WTC11 (cell line): ENCODE measurements around the gene SLC9A2. TPM values are rescaled to one million over a fixed set of nuclear protein-coding genes. Genes with fewer than 3 reads are reported as not detected.

Experiments used
- ATF2 ChIP-seq: sonication (generic); formaldehyde crosslinking; IDR thresholded peaks from 2 replicates; pipeline ENCODE4 v1.8.1; 2022; ENCODE audit warnings: low read depth, missing genetic modification reagents, borderline replicate concordance
- ATF3 ChIP-seq: sonication (generic); formaldehyde crosslinking; conservative IDR thresholded peaks from 2 replicates; pipeline ENCODE4 v1.8.1; 2022; ENCODE audit warnings: mild to moderate bottlenecking, missing genetic modification reagents
- CREM ChIP-seq: sonication (generic); formaldehyde crosslinking; IDR thresholded peaks from 2 replicates; pipeline ENCODE4 v1.8.1; 2022; ENCODE audit warnings: mild to moderate bottlenecking, missing genetic modification reagents, moderate library complexity
- E2F1 ChIP-seq: sonication (generic); formaldehyde crosslinking; IDR thresholded peaks from 2 replicates; pipeline ENCODE4 v1.8.0; 2022; ENCODE audit warnings: mild to moderate bottlenecking, missing genetic modification reagents
- ERG ChIP-seq: fragments of 250-450 bp; sonication (Bioruptor Pico); IDR thresholded peaks from 2 replicates; pipeline ENCODE4 v1.8.0; 2021; ENCODE audit warnings: mild to moderate bottlenecking
- ESRRA ChIP-seq: sonication (generic); formaldehyde crosslinking; IDR thresholded peaks from 2 replicates; pipeline ENCODE4 v1.8.1; 2022; ENCODE audit warnings: mild to moderate bottlenecking, missing genetic modification reagents, borderline replicate concordance
- FOXP4 ChIP-seq: sonication (generic); formaldehyde crosslinking; IDR thresholded peaks from 2 replicates; pipeline ENCODE4 v1.8.0; 2022; ENCODE audit warnings: mild to moderate bottlenecking, missing genetic modification reagents
- GRHL2 ChIP-seq: fragments of 250-450 bp; sonication (Bioruptor Pico); IDR thresholded peaks from 2 replicates; pipeline ENCODE4 v1.8.0; 2022; ENCODE audit warnings: mild to moderate bottlenecking, moderate library complexity; ENCODE audit not compliant: insufficient replicate concordance, severe bottlenecking
- HMGXB4 ChIP-seq: sonication (generic); formaldehyde crosslinking; IDR thresholded peaks from 2 replicates; pipeline ENCODE4 v1.8.1; 2023; ENCODE audit warnings: mild to moderate bottlenecking, moderate library complexity, missing genetic modification reagents
- NFE2L1 ChIP-seq: sonication (generic); formaldehyde crosslinking; IDR thresholded peaks from 2 replicates; pipeline ENCODE4 v1.8.1; 2023; ENCODE audit warnings: missing genetic modification reagents
- NR1H2 ChIP-seq: sonication (generic); formaldehyde crosslinking; IDR thresholded peaks from 2 replicates; pipeline ENCODE4 v1.9.0; 2021; ENCODE audit warnings: mild to moderate bottlenecking, moderate library complexity, missing genetic modification reagents
- PRDM15 ChIP-seq: sonication (generic); formaldehyde crosslinking; IDR thresholded peaks from 2 replicates; pipeline ENCODE4 v1.8.0; 2022; ENCODE audit warnings: missing genetic modification reagents
- PRRX2 ChIP-seq: fragments of 250-450 bp; sonication (Bioruptor Pico); IDR thresholded peaks from 2 replicates; pipeline ENCODE4 v1.8.0; 2021; ENCODE audit warnings: mild to moderate bottlenecking
- SMAD4 ChIP-seq: sonication (generic); formaldehyde crosslinking; IDR thresholded peaks from 2 replicates; pipeline ENCODE4 v1.8.0; 2022; ENCODE audit warnings: mild to moderate bottlenecking, missing genetic modification reagents
- TCF7 ChIP-seq: sonication (generic); formaldehyde crosslinking; IDR thresholded peaks from 2 replicates; pipeline ENCODE4 v1.8.0; 2022; ENCODE audit warnings: mild to moderate bottlenecking, low read depth, missing genetic modification reagents, moderate library complexity
- TP53 ChIP-seq: sonication (generic); formaldehyde crosslinking; IDR thresholded peaks from 2 replicates; pipeline ENCODE4 v1.8.1; 2023; ENCODE audit warnings: mild to moderate bottlenecking, missing genetic modification reagents
- USF1 ChIP-seq: sonication (generic); formaldehyde crosslinking; IDR thresholded peaks from 2 replicates; pipeline ENCODE4 v1.8.0; 2022; ENCODE audit warnings: mild to moderate bottlenecking, missing genetic modification reagents
- ZNF121 ChIP-seq: sonication (generic); formaldehyde crosslinking; IDR thresholded peaks from 2 replicates; pipeline ENCODE4 v1.8.0; 2023; ENCODE audit warnings: missing genetic modification reagents
- ZNF263 ChIP-seq: sonication (generic); formaldehyde crosslinking; IDR thresholded peaks from 2 replicates; pipeline ENCODE4 v1.8.1; 2022; ENCODE audit warnings: low read depth, mild to moderate bottlenecking, moderate library complexity, missing genetic modification reagents
- ZNF281 ChIP-seq: sonication (generic); formaldehyde crosslinking; IDR thresholded peaks from 2 replicates; pipeline ENCODE4 v1.8.0; 2023; ENCODE audit warnings: mild to moderate bottlenecking, missing genetic modification reagents
- ZNF317 ChIP-seq: sonication (generic); formaldehyde crosslinking; IDR thresholded peaks from 2 replicates; pipeline ENCODE4 v1.8.1; 2023; ENCODE audit warnings: low read depth, mild to moderate bottlenecking, moderate library complexity, missing genetic modification reagents, borderline replicate concordance
- total RNA-seq: library from RNA; stranded (reverse); gene quantifications from 3 replicates; pipeline ENCODE4 v1.2.3, GENCODE V29; 2021

SLC9A2 gene
- total RNA-seq, 1 experiment from 2014 or later: 0.07 TPM

- TF ChIP-seq PRDM15: 0 out of 2 replicates have a peak, but pooled peaks have one; percentile 36
- no peak for TF ChIP-seq NR1H2 (CRISPR knock-in tag)
- 0 out of 2 replicates have a peak, but pooled peaks have one; percentile 38 for TF ChIP-seq ZNF281 (CRISPR knock-in tag)
- TF ChIP-seq FOXP4: peak; percentile 96
- TF ChIP-seq E2F1 (CRISPR knock-in tag): peak; percentile 81
- no peak for TF ChIP-seq ATF2 (CRISPR knock-in tag)
- TF ChIP-seq CREM (CRISPR knock-in tag): peak; percentile 41; the same call in 1 of the 2 replicates
- TF ChIP-seq ZNF317: peak; percentile 65
- TF ChIP-seq SMAD4 (CRISPR knock-in tag): no peak
- TF ChIP-seq PRRX2: no peak
- no peak for TF ChIP-seq ATF3
- peak; percentile 65 for TF ChIP-seq USF1
- TF ChIP-seq TP53: peak; percentile 96
- TF ChIP-seq ERG (CRISPR knock-in tag): no peak
- TF ChIP-seq ESRRA (CRISPR knock-in tag): no peak
- TF ChIP-seq TCF7 (CRISPR knock-in tag): peak; percentile 90; the same call in 1 of the 2 replicates
- peak; percentile 25; the same call in 1 of the 2 replicates for TF ChIP-seq ZNF121 (CRISPR knock-in tag)
- TF ChIP-seq ZNF263 (CRISPR knock-in tag): no peak
- peak; percentile 48; the same call in 1 of the 2 replicates for TF ChIP-seq HMGXB4 (CRISPR knock-in tag)
- no peak for TF ChIP-seq GRHL2 (CRISPR knock-in tag)
- TF ChIP-seq NFE2L1 (CRISPR knock-in tag): peak; percentile 68; the same call in 1 of the 2 replicates
These were observed at the start of gene SLC9A2 (continued) for GRCh38 chr2:102619414-102620319.
